OCI-LY3 (cell line): ENCODE data around the gene EPHA6.

Experiments used
- H2AFZ ChIP-seq: fragments of 200-600, 300-600 bp; shearing (Covaris generic); 2 replicates; pipeline ENCODE4 v1.6.0; 2014; ENCODE audit warnings: antibody characterized with exemption, low read depth, low read length
- H3K27ac ChIP-seq: fragments of 200-600, 300-600 bp; sonication (generic); 2 replicates; pipeline ENCODE4 v1.5.1; 2014; ENCODE audit warnings: mild to moderate bottlenecking, low read length, moderate library complexity, mixed read lengths
- H3K27me3 ChIP-seq: fragments of 200-600, 300-600 bp; sonication (generic); 2 replicates; pipeline ENCODE4 v1.6.1; 2014; ENCODE audit warnings: low read depth, low read length, mixed read lengths
- H3K36me3 ChIP-seq: fragments of 200-600, 300-600 bp; sonication (generic); replicated peaks from 2 replicates; pipeline ENCODE3; 2014; ENCODE audit warnings: low read depth, low read length, mixed read lengths
- H3K4me1 ChIP-seq: fragments of 300-600, 200-600 bp; sonication (generic); 2 replicates; pipeline ENCODE4 v1.6.1; 2014; ENCODE audit warnings: low read length, mixed read lengths
- H3K4me2 ChIP-seq: fragments of 200-600, 300-600 bp; sonication (generic); 2 replicates; pipeline ENCODE4 v1.6.1; 2014; ENCODE audit warnings: low read length, mixed read lengths
- H3K4me3 ChIP-seq: fragments of 300-600, 200-600 bp; sonication (generic); 2 replicates; pipeline ENCODE4 v1.5.1; 2014; ENCODE audit warnings: antibody characterized with exemption, mild to moderate bottlenecking, low read length, moderate library complexity
- H3K79me2 ChIP-seq: fragments of 300-600, 200-600 bp; shearing (Covaris generic); 2 replicates; pipeline ENCODE4 v1.6.1; 2014; ENCODE audit warnings: mild to moderate bottlenecking, low read length, mixed read lengths
- H3K9ac ChIP-seq: fragments of 300-600, 200-600 bp; shearing (Covaris generic); 2 replicates; pipeline ENCODE4 v1.6.0; 2014; ENCODE audit warnings: mild to moderate bottlenecking, low read length, moderate library complexity
- H3K9me3 ChIP-seq: fragments of 200-600, 300-600 bp; shearing (Covaris generic); 2 replicates; pipeline ENCODE4 v1.6.1; 2014; ENCODE audit warnings: low read length, mixed read lengths; ENCODE audit not compliant: insufficient read depth
- H4K20me1 ChIP-seq: fragments of 200-600, 300-600 bp; sonication (generic); 2 replicates; pipeline ENCODE4 v1.6.1; 2016; ENCODE audit warnings: low read length, mixed read lengths; ENCODE audit not compliant: insufficient read depth
- CTCF ChIP-seq: fragments of 200-600, 300-600 bp; sonication (generic); IDR thresholded peaks from 2 replicates; pipeline ENCODE4 v1.5.1; 2014; ENCODE audit warnings: antibody characterized with exemption, low read length, low read depth
- EZH2phosphoT487 ChIP-seq: fragments of 200-600 bp; shearing (Covaris generic); IDR thresholded peaks from 2 replicates; pipeline ENCODE4 v1.6.1; 2018; ENCODE audit warnings: antibody characterized with exemption, mixed run types, low read depth

EPHA6 gene

GRCh38 chr3:97495896-97496295, 681.5 kb downstream of the EPHA6 start:
- TF ChIP-seq CTCF, result no peak
- TF ChIP-seq EZH2phosphoT487, result no peak

GRCh38 chr3:97497138-97497537, 682.7 kb downstream of the EPHA6 start:
- H4K20me1 ChIP-seq, result no peaks in the 10 kb centered on the region
- no peak for TF ChIP-seq EZH2phosphoT487
- TF ChIP-seq CTCF, result no peak
- H3K9me3 ChIP-seq, result no peaks in the 10 kb centered on the region
- no peak overlapping the region for H3K27ac ChIP-seq
- H3K4me2 ChIP-seq, result no peak overlapping the region
- no peak overlapping the region for H3K9ac ChIP-seq
- no peaks in the 10 kb centered on the region for H3K79me2 ChIP-seq
- H2AFZ ChIP-seq, result no peak overlapping the region
- no peaks in the 10 kb centered on the region for H3K36me3 ChIP-seq
- no peaks in the 10 kb centered on the region for H3K27me3 ChIP-seq
- H3K4me3 ChIP-seq, result no peak overlapping the region
- no peaks in the 10 kb centered on the region for H3K4me1 ChIP-seq

More at GRCh38 chr3:97495896-97496295, 681.5 kb downstream of the EPHA6 start:
- Histone ChIP-seq H3K27me3 (no peaks in the 10 kb centered on the region), H3K9me3 (no peaks in the 10 kb centered on the region), H3K4me1 (no peaks in the 10 kb centered on the region), H3K27ac (no peak overlapping the region), H3K4me2 (no peak overlapping the region), H2AFZ (no peak overlapping the region), H3K4me3 (no peak overlapping the region), H3K79me2 (no peaks in the 10 kb centered on the region), H3K36me3 (no peaks in the 10 kb centered on the region), H4K20me1 (no peaks in the 10 kb centered on the region), H3K9ac (no peak overlapping the region)

GRCh38 chr3:97504463-97504862, 690.1 kb downstream of the EPHA6 start:
- H4K20me1 ChIP-seq, result no peaks in the 10 kb centered on the region
- no peaks in the 10 kb centered on the region for H3K79me2 ChIP-seq
- no peaks in the 10 kb centered on the region for H3K27me3 ChIP-seq

GRCh38 chr3:97510795-97511194, 696.4 kb downstream of the EPHA6 start:
- Histone ChIP-seq H3K27me3 (no peaks in the 10 kb centered on the region), H2AFZ (no peak overlapping the region), H3K9ac (no peak overlapping the region), H3K9me3 (no peaks in the 10 kb centered on the region), H4K20me1 (no peaks in the 10 kb centered on the region), H3K79me2 (no peaks in the 10 kb centered on the region), H3K4me1 (peaks cover 4% of the 10 kb centered on the region; the same call in 1 of the 2 replicates), H3K4me2 (no peak overlapping the region), H3K27ac (no peak overlapping the region), H3K36me3 (no peaks in the 10 kb centered on the region), H3K4me3 (no peak overlapping the region)
- no peak for TF ChIP-seq EZH2phosphoT487
- TF ChIP-seq CTCF, result no peak

More at GRCh38 chr3:97504463-97504862, 690.1 kb downstream of the EPHA6 start:
- Histone ChIP-seq H3K9ac (no peak overlapping the region), H3K4me1 (no peaks in the 10 kb centered on the region), H2AFZ (no peak overlapping the region), H3K4me3 (no peak overlapping the region), H3K4me2 (no peak overlapping the region), H3K9me3 (no peaks in the 10 kb centered on the region), H3K36me3 (no peaks in the 10 kb centered on the region), H3K27ac (no peak overlapping the region)
- TF ChIP-seq CTCF, result no peak
